Measurements from ENCODE around the gene BAIAP2L1. TPM values are rescaled to one million over a fixed set of nuclear protein-coding genes. Genes with fewer than 3 reads are reported as not detected.

BAIAP2L1 gene
- total and polyA plus RNA-seq, 2 of the 8 experiments (the other 6 are each of a cell fraction or from before 2014, with no cell fraction given): 19.2 to 42.9 TPM

DNA sequence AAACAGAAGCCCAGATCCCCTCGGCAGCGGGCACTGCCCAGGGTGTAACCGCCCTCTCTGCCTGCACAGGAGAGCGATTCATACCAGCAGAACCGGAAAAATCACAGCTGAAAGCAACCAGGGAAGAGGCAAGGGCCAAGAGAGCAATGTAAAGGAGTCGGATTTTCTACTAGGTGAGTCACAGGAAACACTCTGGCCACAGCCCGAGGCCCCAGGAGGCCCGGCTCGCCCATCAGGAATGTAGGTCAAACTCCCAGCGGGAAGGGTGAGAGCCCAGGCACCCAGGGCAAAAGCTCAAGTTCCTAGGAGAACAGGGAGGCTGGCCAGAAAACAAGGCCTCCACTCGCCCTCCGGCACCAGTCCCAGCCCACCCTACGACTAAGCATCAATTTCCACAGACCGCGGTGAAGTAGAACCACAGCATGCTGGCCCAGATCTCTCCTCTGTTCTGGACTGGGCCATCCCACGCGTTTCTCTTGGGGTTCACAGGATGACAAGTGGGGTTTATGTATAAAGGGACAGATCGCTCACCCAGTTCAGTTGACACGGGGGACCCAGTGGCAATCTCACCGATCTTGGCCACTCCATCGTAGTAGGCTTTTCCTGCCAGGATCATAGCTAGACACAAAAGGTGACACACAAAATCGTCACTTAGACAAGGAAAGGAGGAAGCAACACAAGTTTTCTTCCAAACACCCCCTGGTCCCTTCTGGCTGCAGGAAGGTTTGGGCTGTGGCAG lies 46.2 kb downstream of the BAIAP2L1 start:
- Histone ChIP-seq H3K4me2 (ENCODE audit: insufficient read depth in 1 of 2, low read depth in 2 of 2, low read length in 2 of 2) (no peak overlapping the region), H3K23ac (ENCODE audit: insufficient read length) (no peak overlapping the region), H3K23me2 (ENCODE audit: low read depth, low read length) (no peaks in the 10 kb centered on the region), H3K4ac (replicated peaks; ENCODE audit: insufficient read length, low read depth, low read length) (no peak overlapping the region), H4K5ac (ENCODE audit: insufficient read length, low read depth, low read length) (no peak overlapping the region), H2AFZ (ENCODE audit: low read length) (no peak overlapping the region), H3K18ac (ENCODE audit: extremely low read depth, low read length) (0 out of 2 replicates have a peak overlapping the region, but pooled peaks have one; percentile 24), H2BK20ac (ENCODE audit: low read length) (no peak overlapping the region), H3K4me1 (replicated peaks in 1 of 4; ENCODE audit: control insufficient read depth in 3 of 4, insufficient read depth in 4 of 4, low read length in 3 of 4) (peaks cover 0 to 6% (median 2%) of the 10 kb centered on the region in 4 experiments; a peak in 3 of 7 replicates), H3K36me3 (ENCODE audit: control insufficient read depth in 2 of 4, insufficient read depth in 4 of 4, low read length in 3 of 4) (peaks cover 0 to 17% (median 5%) of the 10 kb centered on the region in 4 experiments; a peak in 4 of 8 replicates), H3K9ac (replicated peaks in 1 of 4; ENCODE audit: extremely low read depth in 1 of 4, low read depth in 3 of 4, low read length in 3 of 4) (no peak overlapping the region; a peak in 1 of 7 replicates), H2BK120ac (replicated peaks; ENCODE audit: low read depth, low read length) (no peak overlapping the region), H4K8ac (ENCODE audit: extremely low read depth, insufficient read depth, low read length) (no peak overlapping the region; the same call in 1 of the 2 replicates), H3K56ac (replicated peaks; ENCODE audit: insufficient read length, low read depth, low read length) (no peak overlapping the region), H3K79me2 (ENCODE audit: control insufficient read depth in 1 of 2, insufficient read depth in 2 of 2, low read length in 2 of 2) (no peaks in the 10 kb centered on the region; a peak in 1 of 4 replicates), H3K4me3 (ENCODE audit: extremely low read depth in 1 of 4, insufficient read depth in 2 of 4, low read depth in 3 of 4, low read length in 4 of 4) (no peak overlapping the region), H3K27me3 (replicated peaks in 1 of 4; ENCODE audit: control insufficient read depth in 3 of 4, extremely low read depth in 1 of 4, insufficient read depth in 3 of 4, low read length in 3 of 4) (no peaks in the 10 kb centered on the region), H2BK5ac (ENCODE audit: low read depth, low read length) (0 out of 2 replicates have a peak overlapping the region, but pooled peaks have one; percentile 66), H3K9me3 (ENCODE audit: insufficient read depth in 2 of 2, low read depth in 1 of 2, low read length in 1 of 2) (no peaks in the 10 kb centered on the region), H3K14ac (ENCODE audit: insufficient read length) (no peak overlapping the region), H2BK15ac (ENCODE audit: low read length) (no peak overlapping the region), H3K79me1 (ENCODE audit: low read depth, low read length) (no peaks in the 10 kb centered on the region), H4K91ac (replicated peaks; ENCODE audit: insufficient read length, low read length) (no peak overlapping the region), H2AK5ac (ENCODE audit: low read depth, low read length) (peak overlapping the region; percentile 65; the same call in 1 of the 2 replicates), H2BK12ac (ENCODE audit: low read depth, low read length) (0 out of 2 replicates have a peak overlapping the region, but pooled peaks have one; percentile 39), H3K27ac (ENCODE audit: low read depth, low read length) (no peak overlapping the region), H4K20me1 (replicated peaks in 1 of 2; ENCODE audit: control insufficient read depth in 1 of 2, insufficient read depth in 2 of 2, low read length in 2 of 2) (peaks cover 2 to 5% of the 10 kb centered on the region in 2 experiments)
- DNase-seq (ENCODE audit: low read depth in 1 of 2, low spot score in 2 of 2): peak in 1 of 2 experiments; percentile 33
- POLR2A ChIA-PET (ENCODE audit: partially characterized antibody): no interaction called here
- CTCF ChIA-PET (ENCODE audit: partially characterized antibody): interaction anchor here (0.6 to 1.8 kb wide), 4 partner anchors 14 to 392 kb away, joined by 3 to 4 read pairs (median 4); no protein-coding TSS in a partner anchor
- WGBS, 2 experiments (ENCODE audit: extremely low coverage in 1 of 2, insufficient coverage in 1 of 2, insufficient read length in 1 of 2, insufficient replicate concordance in 2 of 2, low coverage in 1 of 2, low lambda C conversion rate in 2 of 2, missing lambda C conversion rate in 1 of 2): 86% methylated on average over 22 of the region's 22 CpGs; no CpG with 5 or more reads in 1 of the 2 experiments
- TF ChIP-seq, protein P1, sequence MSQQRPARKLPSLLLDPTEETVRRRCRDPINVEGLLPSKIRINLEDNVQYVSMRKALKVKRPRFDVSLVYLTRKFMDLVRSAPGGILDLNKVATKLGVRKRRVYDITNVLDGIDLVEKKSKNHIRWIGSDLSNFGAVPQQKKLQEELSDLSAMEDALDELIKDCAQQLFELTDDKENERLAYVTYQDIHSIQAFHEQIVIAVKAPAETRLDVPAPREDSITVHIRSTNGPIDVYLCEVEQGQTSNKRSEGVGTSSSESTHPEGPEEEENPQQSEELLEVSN (IDR thresholded peaks at IDR 0.05): no peak
- no peak for FAIRE-seq
